ENCODE measurements around the gene ITPK1.

Gene ITPK1

DNA sequence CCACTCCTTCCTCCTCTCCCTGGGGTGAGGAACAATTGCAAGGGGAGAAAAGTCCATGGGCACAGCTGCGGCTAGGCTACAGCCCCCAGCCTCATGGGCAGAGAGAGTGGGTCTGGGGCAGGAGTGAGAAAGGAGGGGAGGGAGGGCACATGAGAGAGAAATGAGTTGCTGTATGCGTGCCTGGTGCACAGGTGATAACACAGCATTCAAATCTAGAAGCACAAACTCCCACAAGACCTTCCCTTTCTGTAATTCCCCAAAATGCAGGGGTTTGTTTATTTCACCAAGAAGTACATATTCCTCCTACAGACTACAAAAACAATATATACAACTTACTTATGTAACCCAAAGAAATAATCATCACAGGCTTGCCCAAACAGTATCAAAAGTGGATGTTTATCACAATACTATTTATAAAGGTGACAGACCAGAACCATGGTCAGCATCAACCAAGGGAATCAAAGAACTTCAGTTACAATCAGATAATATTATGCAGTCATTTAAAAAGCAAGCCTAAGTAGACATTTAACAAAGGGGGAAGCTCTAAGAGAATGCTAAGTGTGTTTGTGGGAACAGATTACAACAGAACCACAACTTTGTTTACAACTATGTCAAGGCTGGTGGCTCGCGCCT, 54.2 kb downstream of the ITPK1 start:
- DNase-seq (ENCODE audit: low read depth) = no peak

DNA sequence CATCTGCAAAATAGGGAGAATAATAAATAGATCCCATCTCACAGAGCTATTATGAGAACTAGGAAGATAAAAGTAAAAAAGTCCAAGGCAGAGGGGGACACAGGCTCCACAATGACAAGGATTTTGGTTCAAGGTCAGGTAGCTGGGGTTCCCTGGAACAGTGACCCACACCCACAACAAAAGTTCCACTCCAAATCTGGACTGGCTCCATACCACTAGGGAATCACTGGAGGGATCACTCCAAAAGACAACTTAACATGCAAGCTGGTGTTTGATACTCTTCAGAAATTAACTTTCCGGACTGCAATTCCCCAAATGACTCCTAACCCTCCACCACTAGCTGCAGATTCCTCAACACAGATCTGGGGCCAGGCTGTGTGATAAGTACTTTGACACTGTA, 54.9 kb downstream of the ITPK1 start:
- no peak for DNase-seq (ENCODE audit: low read depth)

DNA sequence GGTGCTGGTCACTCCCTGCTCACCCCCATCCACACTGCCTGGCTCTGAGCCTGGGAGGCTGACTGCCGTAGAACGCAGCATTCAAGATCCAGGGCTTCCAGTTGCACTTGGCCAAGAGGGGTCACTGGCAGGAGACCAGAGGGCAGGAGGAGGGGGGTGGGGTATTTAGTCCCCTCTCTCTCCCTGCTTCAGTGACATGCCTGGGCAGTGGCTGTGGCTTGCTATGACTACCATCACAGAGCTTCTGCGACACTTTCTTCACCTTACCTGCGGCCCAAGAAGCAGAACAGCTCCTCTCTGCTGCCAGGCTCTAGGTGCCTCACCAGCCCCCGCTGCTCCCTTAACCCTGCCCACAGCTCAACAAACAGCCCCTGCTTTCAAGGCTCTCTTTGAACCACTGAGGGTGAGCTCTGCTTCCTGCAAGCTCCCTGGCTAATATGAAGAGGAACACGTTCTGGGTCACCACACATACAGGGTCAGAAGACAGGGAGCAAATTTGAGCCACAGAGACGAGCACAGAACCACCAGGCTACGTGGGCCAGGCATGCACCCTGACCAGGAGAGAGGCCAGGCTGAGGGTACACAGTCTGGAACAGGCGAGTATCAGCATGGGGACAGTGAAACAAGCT, 55.7 kb downstream of the ITPK1 start:
- no peak for DNase-seq (ENCODE audit: low read depth)

DNA sequence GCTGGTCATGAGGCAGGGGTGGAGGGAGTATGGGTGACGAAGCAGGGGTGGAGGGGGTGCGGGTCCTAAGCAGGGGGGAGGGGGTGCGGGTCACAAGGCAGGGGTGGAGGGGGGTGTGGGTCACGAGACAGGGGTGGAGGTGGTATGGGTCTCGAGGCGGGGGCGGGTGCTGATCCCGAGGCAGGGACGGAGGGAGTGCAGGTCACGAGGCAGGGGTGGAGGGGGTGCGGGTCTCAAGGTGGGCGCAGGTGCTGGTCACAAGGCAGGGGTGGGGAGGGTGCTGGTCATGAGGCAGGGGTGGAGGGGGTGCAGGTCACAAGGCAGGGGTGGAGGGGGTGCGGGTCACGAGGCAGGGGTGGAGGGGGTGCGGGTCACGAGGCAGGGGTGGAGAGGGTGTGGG, 56.5 kb downstream of the ITPK1 start:
- DNase-seq (ENCODE audit: low read depth) = no peak

DNA sequence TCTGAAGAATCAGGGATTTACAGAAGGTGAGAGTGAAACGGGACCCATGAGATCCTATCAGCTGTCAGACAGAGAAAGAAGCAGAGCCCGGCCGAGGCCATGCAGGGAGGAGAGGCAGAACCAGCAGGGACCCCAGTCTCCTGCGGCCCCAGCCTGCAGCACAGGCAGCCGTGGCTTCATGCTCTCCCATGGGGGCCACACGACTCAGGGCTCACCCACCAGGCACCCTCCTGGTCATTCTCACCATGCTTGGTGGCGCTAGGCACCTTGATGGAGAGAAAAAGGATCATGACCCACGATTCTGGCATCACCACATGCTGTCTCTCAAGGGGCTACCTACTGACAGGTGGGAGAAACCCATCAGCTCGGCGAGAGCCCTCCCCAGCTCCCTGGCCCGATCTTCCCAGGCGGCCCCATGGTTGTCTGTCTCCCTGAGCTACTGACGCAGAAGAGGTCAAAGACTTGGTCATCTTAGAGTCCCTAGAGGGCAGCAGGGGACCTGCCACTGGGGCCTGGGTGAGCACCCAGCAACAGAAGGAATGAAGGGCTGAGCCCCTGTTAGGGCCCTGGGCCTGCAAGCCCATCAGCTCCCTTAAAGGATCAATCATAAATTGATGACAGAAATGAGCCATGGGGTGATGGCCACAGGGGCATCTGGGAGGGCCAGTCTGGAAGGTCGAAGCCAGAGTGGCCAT, 58.0 kb downstream of the ITPK1 start:
- no peak for DNase-seq (ENCODE audit: low read depth)

DNA sequence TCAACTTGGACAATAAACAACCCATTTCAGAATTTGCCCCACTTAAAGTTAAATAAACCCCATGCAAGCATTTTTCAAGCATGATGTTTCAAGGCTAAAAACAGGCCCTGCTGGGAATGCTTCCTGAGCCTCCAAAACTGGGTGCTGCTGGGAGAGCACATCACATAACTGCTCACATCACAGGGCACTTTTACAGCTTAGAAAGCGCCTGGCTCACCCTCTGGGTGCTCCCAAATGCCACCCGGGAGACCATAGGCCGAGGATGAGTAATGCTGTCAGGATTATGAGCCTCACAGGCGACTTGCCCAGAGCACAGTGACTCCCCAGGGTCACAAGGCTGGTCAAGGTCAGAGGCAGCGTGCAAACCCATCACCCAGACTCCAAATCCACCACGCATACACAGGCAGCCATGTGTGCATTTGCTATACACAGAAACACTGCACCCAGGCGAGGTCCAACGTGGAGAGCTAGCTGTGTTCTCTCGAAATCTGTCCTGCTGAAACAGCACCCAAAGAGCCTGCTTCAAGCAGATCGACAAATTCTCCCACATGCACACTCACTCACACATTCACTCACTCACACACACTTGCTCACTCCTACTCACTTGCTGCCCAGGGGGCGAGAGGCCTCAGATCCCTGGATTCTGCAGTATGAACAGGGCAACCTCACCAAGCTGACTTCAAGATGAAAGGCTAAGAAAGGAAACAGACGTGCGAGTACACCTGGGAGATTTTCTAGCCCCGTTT, 58.7 kb downstream of the ITPK1 start:
- DNase-seq (ENCODE audit: low read depth) = no peak

DNA sequence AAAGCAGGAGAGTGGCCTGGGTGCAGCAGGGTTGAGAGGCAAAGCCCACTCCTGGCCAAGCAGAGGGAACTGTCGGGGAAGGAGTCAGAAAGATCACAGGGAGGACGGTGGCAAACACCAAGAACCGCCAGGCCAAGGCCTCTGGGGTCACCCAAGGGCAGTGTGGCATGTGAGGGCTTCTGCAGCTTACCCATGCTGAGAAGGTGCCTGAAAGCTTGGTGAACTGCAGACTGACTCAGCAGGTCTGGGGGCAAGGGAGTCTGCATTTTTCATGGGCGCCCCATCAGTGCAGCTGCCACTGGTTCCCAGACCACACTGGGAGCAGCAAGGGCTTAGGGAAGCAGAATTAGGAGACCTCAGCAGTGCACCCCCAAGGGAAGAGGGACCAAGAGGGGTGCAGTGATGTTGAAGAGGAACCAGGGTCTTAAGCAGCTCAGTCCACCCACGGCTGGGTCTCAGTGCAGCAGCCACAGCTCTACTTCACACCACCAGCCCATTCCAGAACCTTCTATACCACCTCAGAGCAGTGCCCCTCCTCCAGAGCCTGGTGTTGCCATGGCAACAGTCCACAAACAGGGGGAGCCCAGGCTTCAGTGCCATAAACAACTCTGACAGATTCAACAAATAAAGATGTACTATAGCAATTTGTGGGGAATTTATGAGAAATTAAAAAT, 59.4 kb downstream of the ITPK1 start:
- no peak for DNase-seq (ENCODE audit: low read depth)

DNA sequence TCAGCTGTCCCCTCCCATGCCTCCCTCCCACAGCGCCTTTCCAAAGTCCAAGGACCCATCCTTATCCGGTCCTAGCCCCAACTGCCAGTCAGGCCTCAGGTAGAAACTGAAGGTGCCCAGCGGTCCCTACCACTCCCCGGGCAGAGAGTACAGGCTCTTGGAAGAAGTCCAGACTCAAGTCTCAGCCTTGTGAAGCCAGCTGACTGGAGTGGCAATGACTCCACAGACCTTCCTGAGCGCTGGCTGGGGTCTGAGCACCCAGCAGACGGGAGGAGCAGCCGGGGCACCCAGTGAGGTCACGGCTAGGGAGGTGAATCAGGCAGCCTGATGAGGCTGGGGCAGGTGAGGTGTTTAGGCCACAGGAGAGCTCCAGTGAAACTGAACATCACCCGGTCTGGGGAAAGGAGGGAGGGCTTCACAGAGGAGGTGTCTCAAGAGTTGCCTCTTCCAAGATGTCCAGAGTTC, 60.0 kb downstream of the ITPK1 start:
- DNase-seq (ENCODE audit: low read depth) = no peak

DNA sequence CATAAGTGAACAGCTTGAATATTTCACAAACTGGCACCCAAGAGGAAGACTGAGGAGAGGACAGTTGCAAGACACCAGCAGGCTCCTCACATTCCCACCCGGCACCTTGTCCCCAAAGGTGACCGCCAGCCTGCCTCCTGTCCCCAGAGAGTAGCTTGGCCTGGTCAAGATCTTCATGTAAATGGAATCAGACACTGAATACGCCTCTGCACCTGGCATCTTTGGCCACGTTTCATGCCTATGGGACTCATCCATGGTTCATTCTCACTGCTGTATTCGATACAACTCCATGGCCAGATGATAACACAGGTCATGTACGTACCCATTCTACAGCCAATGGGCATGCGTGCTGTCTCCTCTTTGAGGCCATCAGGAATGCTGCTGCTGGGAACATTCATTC, 60.8 kb downstream of the ITPK1 start:
- DNase-seq (ENCODE audit: low read depth) = no peak

DNA sequence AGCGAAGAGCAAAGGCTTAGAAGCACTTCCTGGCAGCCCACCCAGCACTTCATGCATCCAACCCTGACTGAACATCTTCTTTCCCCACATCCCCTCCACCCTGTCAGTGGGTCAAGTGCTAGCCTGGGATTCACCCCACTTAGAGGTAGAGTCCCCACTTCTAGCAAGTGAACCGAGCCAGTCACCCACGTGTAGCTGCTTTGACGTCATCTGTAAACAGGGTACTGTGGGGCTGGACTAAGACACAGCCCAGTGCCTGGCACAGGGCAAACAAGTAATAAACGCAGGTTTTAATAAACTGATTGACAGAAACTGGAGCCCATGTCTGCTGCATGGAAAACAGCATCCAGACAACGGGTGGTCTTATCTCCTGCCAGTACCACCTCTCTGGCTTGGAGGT, 61.7 kb downstream of the ITPK1 start:
- no peak for DNase-seq (ENCODE audit: low read depth)

DNA sequence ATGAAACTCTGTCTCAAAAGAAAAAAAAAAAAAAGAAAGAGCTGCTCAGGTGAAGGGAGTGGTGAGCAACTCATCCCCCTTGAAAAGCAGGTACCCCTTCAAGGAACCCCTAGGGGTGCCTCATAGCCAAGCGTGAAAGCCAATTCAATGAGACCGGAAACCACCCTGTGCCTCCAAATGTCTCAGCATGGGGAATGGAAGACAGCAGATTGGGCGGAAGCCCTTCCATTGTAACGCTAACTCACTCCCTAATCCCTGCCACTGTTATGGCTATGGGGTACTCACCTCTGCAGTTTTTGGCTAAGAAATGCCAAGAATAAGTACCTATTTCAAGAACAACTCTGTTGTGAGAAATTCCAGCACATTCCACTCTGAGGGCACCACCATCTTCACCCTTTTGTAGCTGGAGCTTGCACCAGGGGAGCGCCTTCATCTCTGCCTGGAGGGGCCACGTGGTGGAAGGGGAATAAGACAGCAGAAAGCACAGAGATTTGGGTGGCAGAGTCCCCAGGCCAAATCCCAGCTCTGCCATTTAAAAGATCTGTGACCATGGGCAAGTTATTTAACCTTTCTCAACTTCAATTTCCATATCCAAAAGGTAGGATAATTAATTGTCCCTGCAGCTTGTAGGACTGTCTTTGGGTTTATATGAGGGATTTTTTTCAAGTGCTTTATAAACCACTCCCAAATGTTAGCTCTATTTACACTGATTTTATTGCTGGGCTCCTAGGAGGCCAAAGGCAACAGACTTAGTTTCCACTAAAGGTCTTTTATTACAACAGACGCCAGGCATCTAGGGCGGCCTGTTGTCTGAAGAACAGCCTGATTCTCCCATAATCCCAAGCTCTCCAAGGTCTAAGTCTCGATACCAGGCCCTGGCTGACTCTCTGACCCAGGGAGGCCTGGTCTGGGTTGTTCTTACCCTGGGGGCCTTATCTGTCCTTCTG, 63.9 kb downstream of the ITPK1 start:
- no peak for DNase-seq (ENCODE audit: low read depth)

DNA sequence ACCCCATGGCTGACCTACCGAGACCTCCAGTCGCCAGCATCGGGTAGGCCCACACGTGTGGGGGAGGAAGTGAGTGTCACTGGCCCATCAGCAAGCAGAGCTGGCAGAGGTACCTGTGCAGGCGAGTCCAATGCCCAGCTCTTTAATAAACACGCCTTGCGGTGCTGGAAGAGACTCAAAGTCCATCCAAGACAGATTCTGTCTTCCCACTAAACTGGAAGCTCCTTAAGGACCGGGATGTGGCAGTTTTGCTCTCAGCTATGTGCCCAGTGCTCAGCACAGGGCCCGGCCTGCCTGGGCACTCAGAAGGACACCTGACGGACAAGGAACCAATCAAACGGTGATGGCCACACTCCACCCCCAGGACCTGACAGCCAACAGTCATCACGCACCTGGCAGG, 65.0 kb downstream of the ITPK1 start:
- DNase-seq (ENCODE audit: low read depth) = no peak

DNA sequence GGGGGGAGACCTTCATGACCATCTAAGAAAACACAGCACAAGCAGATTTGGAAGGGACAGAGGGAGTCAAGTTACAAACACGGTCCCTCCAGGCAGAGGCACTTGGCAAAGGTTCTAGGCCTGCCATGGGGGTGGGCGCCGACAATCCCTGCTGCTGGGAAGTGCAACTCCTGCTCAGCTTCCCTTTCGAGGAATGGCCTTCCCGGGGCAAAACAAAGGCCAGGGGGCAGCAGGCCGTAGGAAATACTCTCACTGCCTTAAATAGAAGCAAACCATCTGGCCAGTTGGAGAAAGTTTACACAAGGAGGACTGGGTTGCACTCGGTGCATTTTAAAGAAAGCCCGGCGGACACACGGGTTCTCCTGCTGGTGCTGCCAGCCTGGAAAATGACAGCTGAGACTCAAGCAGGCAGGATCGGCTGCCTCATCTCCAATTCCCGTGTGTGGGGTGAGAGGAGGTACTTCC, 65.8 kb downstream of the ITPK1 start:
- no peak for DNase-seq (ENCODE audit: low read depth)

DNA sequence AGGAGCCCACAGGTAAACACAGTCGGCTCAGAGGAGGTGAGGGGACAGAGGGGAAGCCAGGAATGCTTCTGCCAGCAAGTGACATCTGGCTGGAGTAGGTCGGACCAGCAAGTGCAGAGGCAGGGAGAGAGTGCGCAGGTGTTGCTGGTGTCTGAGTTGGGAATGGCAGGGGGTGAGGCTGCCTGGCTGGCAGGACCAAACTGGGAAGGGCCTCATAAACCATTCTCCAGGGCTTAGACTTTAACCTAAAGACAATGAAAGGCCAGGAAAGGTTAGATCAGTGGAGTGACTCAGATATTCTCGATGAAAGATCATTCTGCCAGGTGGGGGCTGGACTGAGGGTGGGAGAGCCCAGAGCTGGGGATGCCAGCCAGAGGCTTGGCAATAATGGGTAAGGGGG, 66.4 kb downstream of the ITPK1 start:
- no peak for DNase-seq (ENCODE audit: low read depth)

DNA sequence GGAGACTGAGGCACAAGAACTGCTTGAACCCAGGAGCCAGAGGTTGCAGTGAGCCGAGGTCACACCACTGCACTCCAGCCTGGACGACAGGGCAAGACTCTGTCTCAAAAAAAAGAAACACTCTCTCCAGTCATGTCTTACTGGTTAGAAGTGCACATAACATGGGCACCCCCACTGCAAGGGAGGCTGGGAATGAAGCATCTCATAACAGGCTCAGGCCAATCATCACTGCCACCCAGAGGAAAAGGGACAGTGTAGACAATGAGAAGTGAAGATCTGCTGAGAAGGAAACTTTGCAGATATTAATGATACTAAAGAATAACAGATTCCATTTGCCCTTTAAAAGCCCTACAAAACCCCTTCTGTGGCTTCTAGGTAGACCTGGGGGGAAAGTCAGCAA, 66.9 kb downstream of the ITPK1 start:
- no peak for DNase-seq (ENCODE audit: low read depth)

DNA sequence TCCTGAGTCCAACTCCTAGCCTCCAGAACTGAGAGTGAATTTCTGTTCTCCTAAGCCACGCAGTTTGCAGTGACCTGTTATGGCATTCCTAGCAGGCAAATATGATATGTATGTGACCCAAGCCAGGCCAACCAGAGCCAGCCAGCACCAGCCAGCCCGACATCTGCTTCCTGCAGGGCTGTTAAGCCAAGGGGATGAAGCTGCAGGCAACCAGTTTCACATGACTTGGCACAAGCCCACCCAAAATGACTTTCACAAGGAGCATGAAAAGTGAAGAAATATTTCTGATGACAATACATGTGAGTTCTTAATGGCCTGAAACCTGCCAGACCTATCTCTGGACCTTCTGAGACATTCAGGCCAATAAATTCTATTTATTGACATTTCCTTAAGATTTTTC, 68.1 kb downstream of the ITPK1 start:
- DNase-seq (ENCODE audit: low read depth) = no peak

DNA sequence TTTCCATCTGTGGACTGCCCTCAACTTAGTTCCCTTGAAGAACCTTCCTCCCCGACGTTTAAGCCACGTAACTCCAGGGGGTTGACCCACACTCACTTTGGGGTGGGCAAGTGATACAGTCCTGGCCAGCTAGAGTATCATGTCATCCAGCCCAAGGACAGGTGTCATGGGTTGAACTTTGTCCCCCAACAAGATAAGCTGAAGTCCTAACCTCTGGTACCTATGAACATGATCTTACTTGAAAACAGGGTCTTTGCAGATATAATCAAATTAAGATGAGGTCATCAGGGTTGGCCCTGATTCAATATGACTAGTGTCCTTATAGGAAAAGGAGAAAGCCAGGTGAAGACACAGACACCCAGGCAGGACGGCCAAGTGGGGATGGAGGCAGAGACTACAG, 68.6 kb downstream of the ITPK1 start:
- no peak for DNase-seq (ENCODE audit: low read depth)

DNA sequence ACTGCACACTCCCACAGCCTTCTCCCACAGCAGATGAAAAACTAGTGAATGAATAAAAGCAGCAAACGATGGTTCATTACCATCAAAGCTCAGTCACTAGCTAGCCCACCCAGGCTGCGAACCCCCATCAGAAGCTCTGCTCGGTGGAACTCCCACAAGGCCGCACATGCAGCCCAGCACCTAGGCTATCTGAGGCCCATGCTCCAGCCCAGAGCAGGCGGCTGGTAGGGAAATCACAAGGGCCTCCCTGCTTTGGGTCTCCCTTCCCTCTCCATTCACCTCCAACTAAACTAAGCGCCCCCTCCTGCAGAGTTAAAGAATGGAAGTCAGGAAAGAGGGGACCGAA, 69.0 kb downstream of the ITPK1 start:
- DNase-seq (ENCODE audit: low read depth) = no peak

DNA sequence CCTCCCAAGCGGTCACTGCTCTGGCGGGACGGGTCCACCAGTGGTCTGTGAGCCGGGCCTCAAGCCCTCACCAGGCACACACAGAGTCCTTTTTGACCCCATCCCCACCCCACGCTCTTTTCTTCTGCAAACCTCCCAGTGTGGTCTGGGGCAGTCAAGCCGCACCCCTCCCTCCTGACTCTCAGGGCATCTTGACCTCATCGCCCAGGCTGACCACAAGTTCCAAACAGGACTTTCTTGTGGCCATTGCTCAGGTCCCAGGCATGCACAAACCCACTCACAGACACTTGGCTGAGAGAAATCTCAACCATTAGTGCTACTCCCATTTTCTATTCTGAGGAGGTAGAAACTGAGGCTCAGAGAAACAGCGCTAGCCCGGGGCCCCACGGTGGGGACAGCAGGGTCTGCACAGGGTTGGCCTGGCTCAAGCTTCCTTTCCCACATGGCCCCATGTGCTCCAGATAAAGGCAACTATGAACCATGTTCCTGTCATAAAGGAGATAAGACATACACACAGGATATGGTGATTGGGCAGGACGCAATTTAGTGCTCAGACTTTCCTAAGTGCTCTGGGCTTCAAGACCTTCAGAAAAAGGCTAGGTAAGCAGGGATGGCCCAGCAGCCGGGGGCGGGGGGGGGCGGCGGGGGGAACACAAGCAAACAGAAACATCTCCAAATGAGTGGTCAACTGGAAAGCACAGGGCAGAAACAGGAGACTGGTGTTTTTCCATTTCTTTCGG, 69.6 kb downstream of the ITPK1 start:
- DNase-seq (ENCODE audit: low read depth) = no peak

DNA sequence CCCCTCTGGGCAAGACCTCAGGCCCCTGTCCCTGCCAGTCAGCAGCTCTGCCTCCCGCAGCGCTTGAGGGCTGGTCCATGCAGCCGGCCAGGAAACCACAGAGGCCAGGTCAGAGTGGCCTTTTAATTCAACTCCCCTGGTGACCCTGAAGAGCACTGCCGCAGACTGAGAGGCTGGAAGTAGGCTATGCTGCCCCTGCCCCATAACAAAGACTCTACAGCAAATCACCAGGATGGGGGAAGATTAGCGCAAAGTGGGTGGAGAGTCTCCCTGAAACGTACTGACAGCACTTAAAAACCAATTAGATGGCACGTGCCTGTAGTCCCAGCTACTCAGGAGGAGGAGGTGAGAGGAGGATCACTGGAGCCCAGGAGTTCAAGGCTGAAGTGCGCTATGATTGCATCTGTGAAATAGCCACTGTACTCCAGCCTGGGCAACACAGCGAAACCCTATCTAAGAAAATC, 70.5 kb downstream of the ITPK1 start:
- DNase-seq (ENCODE audit: low read depth) = no peak

Data from activated T-cell treated with anti-CD3 and anti-CD28 coated beads for 48 hours (primary cell).